SH-SY5Y (cell line): Measurements from ENCODE around the gene EXOC5.

Experiments used
- GATA2 ChIP-seq: IDR thresholded peaks from 2 replicates; pipeline ENCODE4 v1.6.1; 2011; ENCODE audit warnings: mild to moderate bottlenecking, low read depth, low read length
- GATA3 ChIP-seq: IDR thresholded peaks from 2 replicates; pipeline ENCODE4 v1.6.1; 2011; ENCODE audit warnings: low read depth, mild to moderate bottlenecking, low read length, moderate library complexity

Gene EXOC5

GRCh38 chr14:57199921-57200320 lies 68.8 kb downstream of the EXOC5 start:
- TF ChIP-seq GATA2 (no peak), GATA3 (no peak)

- TF ChIP-seq GATA3 (no peak), GATA2 (no peak)
These were observed 79.6 kb downstream of the EXOC5 start for GRCh38 chr14:57189070-57189469.

GRCh38 chr14:57182760-57183503 lies 85.8 kb downstream of the EXOC5 start:
- no peak for TF ChIP-seq GATA2
- no peak for TF ChIP-seq GATA3

DNA sequence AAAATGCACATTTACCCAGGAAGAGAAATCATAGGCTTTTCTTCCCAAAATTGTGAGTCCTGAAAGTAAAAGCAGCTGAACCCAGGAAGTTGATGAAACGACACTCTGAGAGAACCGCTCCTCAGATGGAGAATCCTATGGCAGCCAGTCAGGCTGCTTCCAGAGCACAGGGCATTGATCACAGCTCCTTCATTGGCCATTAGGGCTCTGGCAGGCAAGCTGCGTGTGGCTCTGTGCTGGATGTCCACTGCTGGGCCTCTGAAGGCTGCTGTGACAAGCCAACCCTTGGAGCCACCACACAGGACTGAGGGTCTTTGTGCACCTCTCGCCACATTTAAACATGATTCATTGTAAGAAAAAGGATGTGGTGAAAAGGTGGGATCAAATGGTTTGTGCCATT lies 89.4 kb downstream of the EXOC5 start:
- TF ChIP-seq GATA3 (no peak), GATA2 (no peak)

- TF ChIP-seq GATA3 = no peak
- TF ChIP-seq GATA2 = no peak
These were observed 94.2 kb downstream of the EXOC5 start for GRCh38 chr14:57174466-57174865.

GRCh38 chr14:57171903-57172302 lies 96.8 kb downstream of the EXOC5 start:
- TF ChIP-seq GATA2 = no peak
- no peak for TF ChIP-seq GATA3

DNA sequence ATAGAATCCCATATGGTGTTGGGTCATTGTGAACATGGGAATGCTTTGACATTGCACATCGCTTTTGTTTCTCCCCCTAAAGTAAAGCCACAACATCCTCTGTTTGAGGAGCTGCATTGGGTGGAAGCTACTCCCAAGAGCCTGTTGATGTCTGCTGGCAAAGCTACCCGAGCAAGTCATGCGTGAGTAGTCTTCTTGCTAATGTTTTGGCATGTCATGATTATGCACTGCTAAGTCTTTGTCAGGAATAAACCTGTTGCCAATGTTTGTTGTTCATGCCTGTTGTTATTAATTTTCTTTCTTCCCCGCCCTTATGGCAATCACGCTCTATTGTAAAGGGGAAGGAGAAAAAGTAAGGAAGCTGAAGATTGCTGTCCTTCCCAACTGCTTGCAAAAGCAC lies 97.3 kb downstream of the EXOC5 start:
- TF ChIP-seq GATA2 = no peak
- TF ChIP-seq GATA3 = no peak

DNA sequence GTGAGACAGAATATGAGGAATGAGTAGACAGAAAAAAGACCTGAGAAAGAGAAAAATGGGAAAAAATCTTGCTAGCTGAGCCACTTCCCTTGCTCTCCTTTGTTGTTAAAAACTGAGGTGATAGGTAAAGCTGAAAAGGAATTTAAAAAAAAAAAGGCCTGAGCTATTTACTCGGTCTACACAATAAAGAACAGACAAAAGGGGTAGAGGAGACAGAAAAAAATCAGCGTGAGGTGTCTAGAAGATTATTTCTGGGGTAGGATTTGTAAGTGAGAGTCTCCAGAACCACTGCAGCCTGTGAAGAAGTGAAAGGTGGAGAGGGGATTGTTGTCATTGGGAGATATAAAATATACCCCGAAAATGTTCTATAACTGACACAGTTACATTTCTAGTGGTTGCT lies 98.8 kb downstream of the EXOC5 start:
- no peak for TF ChIP-seq GATA2
- no peak for TF ChIP-seq GATA3

- TF ChIP-seq GATA2 = no peak
These were observed 100.5 kb downstream of the EXOC5 start for GRCh38 chr14:57168138-57168679.

GRCh38 chr14:57161583-57162234 lies 107.0 kb downstream of the EXOC5 start:
- no peak for TF ChIP-seq GATA3

DNA sequence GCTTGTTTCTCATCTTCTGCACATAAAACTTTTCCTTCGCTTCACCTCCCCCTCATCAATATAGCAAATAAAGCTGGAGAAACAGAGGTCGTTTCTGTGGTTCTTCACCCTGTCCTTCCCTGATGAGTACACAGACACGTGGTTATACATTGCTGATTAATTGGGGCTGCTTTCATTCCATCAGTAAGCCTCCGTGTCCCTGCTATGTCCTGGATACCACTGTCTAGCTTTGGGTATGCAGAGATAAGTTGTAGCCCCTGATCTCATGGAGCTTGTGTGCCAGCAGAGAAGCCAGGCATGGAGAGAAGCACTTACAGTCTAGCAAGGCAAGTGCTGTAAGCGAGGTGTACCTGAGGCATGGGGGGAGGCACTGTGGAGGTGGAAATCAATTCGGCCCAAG lies 108.4 kb downstream of the EXOC5 start:
- TF ChIP-seq GATA3 = no peak
- no peak for TF ChIP-seq GATA2

GRCh38 chr14:57153286-57153685 lies 115.4 kb downstream of the EXOC5 start:
- TF ChIP-seq GATA3 (no peak), GATA2 (no peak)
